ENCODE results near the gene TIAL1. TPM values are rescaled to one million over a fixed set of nuclear protein-coding genes. Genes with fewer than 3 reads are reported as not detected.

The TIAL1 gene
- total and polyA plus RNA-seq, 7 donors = 29.4 to 132 (median 68.3) TPM

GRCh38 chr10:119642556-119643111, 45.9 kb upstream of the TIAL1 start:
- Histone ChIP-seq H3K9me3 (peaks cover 0 to 3% (median 0%) of the 10 kb centered on the region in 4 donors), H3K4me1 (no peaks in the 10 kb centered on the region), H3K4me3 (no peak overlapping the region), H3K27ac (no peak overlapping the region), H3K27me3 (no peaks in the 10 kb centered on the region), H3K36me3 (no peaks in the 10 kb centered on the region)
- intact Hi-C loops (cut with DNase I) = no loop called here
- no peak for DNase-seq
- no peak for TF ChIP-seq EP300 (IDR thresholded peaks at IDR 0.05)
- no peak for TF ChIP-seq POLR2A (IDR thresholded peaks at IDR 0.05)
- no peak for TF ChIP-seq POLR2AphosphoS5 (IDR thresholded peaks at IDR 0.05)
- TF ChIP-seq CTCF (IDR thresholded peaks at IDR 0.05) = no peak
- 83 to 88% methylated on average over 2 of the region's 2 CpGs for WGBS, 2 donors

- Histone ChIP-seq H3K27me3 (no peaks in the 10 kb centered on the region), H3K36me3 (no peaks in the 10 kb centered on the region), H3K4me1 (no peaks in the 10 kb centered on the region), H3K4me3 (no peak overlapping the region), H3K27ac (no peak overlapping the region), H3K9me3 (peaks cover 0 to 3% (median 0%) of the 10 kb centered on the region in 4 donors)
- DNase-seq = no peak
- intact Hi-C loops (cut with DNase I) = no loop called here
- no peak for TF ChIP-seq POLR2A (IDR thresholded peaks at IDR 0.05)
- TF ChIP-seq CTCF (IDR thresholded peaks at IDR 0.05) = no peak
- no peak for TF ChIP-seq EP300 (IDR thresholded peaks at IDR 0.05)
- TF ChIP-seq POLR2AphosphoS5 (IDR thresholded peaks at IDR 0.05) = no peak
- WGBS, 2 donors = 21 to 72% methylated on average over 8 of the region's 8 CpGs
Measured at GRCh38 chr10:119640875-119641526, 44.2 kb upstream of the TIAL1 start.

GRCh38 chr10:119640384-119640783, 43.6 kb upstream of the TIAL1 start:
- intact Hi-C loops (cut with DNase I) = no loop called here
- no peaks in the 10 kb centered on the region for H3K36me3 ChIP-seq
- no peak overlapping the region for H3K27ac ChIP-seq
- TF ChIP-seq CTCF (IDR thresholded peaks at IDR 0.05) (no peak), POLR2A (IDR thresholded peaks at IDR 0.05) (no peak), EP300 (IDR thresholded peaks at IDR 0.05) (no peak), POLR2AphosphoS5 (IDR thresholded peaks at IDR 0.05) (no peak)
- H3K4me3 ChIP-seq = no peak overlapping the region
- no peaks in the 10 kb centered on the region for H3K4me1 ChIP-seq
- no peaks in the 10 kb centered on the region for H3K27me3 ChIP-seq
- peaks cover 0 to 3% (median 0%) of the 10 kb centered on the region in 4 donors for H3K9me3 ChIP-seq
- DNase-seq = no peak
- 94 to 95% methylated on average over 6 of the region's 6 CpGs for WGBS, 2 donors

GRCh38 chr10:119638982-119639381, 42.2 kb upstream of the TIAL1 start:
- no peak overlapping the region for H3K4me3 ChIP-seq
- TF ChIP-seq EP300 (IDR thresholded peaks at IDR 0.05) (no peak), CTCF (IDR thresholded peaks at IDR 0.05) (no peak), POLR2AphosphoS5 (IDR thresholded peaks at IDR 0.05) (no peak), POLR2A (IDR thresholded peaks at IDR 0.05) (no peak)
- H3K4me1 ChIP-seq = no peaks in the 10 kb centered on the region

More at GRCh38 chr10:119638982-119639381, 42.2 kb upstream of the TIAL1 start:
- Histone ChIP-seq H3K27ac (no peak overlapping the region), H3K27me3 (no peaks in the 10 kb centered on the region), H3K36me3 (no peaks in the 10 kb centered on the region), H3K9me3 (no peaks in the 10 kb centered on the region)
- DNase-seq = no peak
- intact Hi-C loops (cut with DNase I) = no loop called here
- WGBS, 2 donors = 71 to 82% methylated on average over 7 of the region's 7 CpGs
